ENCODE data around the gene MCUR1.
A peak's percentile ranks its signal among the peaks of the same experiment; 100 is the strongest.

Gene MCUR1

DNA sequence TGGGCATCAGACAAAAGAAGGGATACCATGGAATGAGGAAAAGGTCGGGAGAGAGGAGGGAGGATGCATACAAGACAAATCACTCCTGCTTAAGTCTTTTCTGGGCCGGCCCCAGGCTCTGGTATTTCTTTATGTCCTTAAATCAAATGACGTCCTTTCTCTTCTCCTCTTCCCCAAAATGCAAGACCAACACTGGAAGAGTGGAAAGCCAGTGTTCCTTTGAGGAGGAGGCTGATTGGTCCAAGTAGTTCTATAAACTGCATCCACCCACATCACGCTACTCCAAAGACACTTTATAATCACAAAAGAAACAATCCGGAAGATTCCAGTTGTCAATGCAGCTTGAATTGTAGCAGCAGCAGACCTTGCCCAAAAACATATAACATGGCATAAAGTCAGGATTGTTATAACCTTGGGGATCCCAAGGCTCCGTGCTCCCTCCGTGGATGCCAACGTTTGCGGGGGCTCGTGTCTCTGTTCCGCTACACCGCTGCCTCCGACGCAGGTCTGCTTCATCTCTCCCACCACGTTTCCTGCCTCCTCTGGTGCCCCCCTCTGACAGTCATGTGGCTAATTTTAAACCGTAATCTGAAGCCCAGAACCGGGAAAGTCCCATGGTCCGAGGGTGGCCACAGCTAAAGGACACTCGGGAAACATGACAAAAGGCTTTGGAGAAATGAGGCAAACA lies 47.1 kb downstream of the MCUR1 start:
- DNase-seq = peak in 1 of 2 donors; percentile 13
- Histone ChIP-seq H2BK5ac (ENCODE audit: low read depth, low read length, poor library complexity) (no peak overlapping the region), H4K8ac (ENCODE audit: low read depth, low read length) (no peak overlapping the region), H3K23ac (ENCODE audit: low read length) (no peak overlapping the region), H3K27me3 (ENCODE audit: insufficient read depth, low read length) (no peaks in the 10 kb centered on the region), H3K79me2 (ENCODE audit: control insufficient read depth, insufficient read depth, low read length, poor library complexity) (no peaks in the 10 kb centered on the region), H3K27ac (ENCODE audit: low read depth, low read length) (no peak overlapping the region), H2BK120ac (ENCODE audit: insufficient read depth, low read length, poor library complexity) (no peak overlapping the region), H3K4me2 (ENCODE audit: low read length) (no peak overlapping the region), H3K36me3 (ENCODE audit: control insufficient read depth in 1 of 2, insufficient read depth in 2 of 2, low read length in 2 of 2) (no peaks in the 10 kb centered on the region), H3K79me1 (ENCODE audit: low read length) (no peaks in the 10 kb centered on the region), H3K9me3 (ENCODE audit: insufficient read depth, low read depth, low read length) (peaks cover 4% of the 10 kb centered on the region), H3K14ac (ENCODE audit: low read length) (no peak overlapping the region), H2AFZ (ENCODE audit: insufficient read depth, low read length, poor library complexity) (no peak overlapping the region), H4K91ac (ENCODE audit: low read depth, low read length) (peak overlapping the region; percentile 10), H2BK12ac (ENCODE audit: low read length) (peak overlapping the region; percentile 71), H2AK5ac (ENCODE audit: low read length) (no peak overlapping the region), H3K4me1 (ENCODE audit: control insufficient read depth in 1 of 2, insufficient read depth in 2 of 2, low read length in 2 of 2) (peaks cover 8 to 14% of the 10 kb centered on the region in 2 experiments), H3K4me3 (ENCODE audit: low read depth, low read length) (no peak overlapping the region), H3K18ac (ENCODE audit: low read length) (peak overlapping the region; percentile 63), H3K4ac (ENCODE audit: low read depth, low read length) (no peak overlapping the region), H3K9ac (ENCODE audit: low read length) (no peak overlapping the region), H4K12ac (ENCODE audit: low read depth, low read length) (no peak overlapping the region)
- no CpG with 5 or more reads among the region's 19 CpGs for WGBS (ENCODE audit: extremely low coverage, insufficient coverage, insufficient read length)

DNA sequence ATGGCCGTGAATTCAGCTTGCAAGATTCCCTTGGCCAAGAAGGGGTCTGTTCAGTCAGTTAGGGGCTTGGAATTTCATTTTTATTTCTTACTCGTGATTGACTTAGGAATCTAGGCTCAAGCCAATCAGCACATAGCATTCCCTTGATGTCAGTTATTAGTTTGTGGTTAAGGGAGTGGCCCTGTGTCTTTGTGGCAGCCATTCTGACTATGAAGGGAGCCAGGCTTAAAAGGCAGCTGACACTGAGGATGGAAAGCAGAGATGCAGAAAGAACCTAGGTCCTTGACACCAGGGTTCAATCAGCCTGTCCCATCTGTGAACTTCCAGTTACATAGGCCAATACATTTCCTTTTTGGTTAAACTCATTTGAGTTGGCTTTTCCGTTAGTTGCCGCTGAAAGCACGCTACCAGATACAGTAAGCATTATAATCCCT lies 48.1 kb downstream of the MCUR1 start:
- Histone ChIP-seq H3K4me3 (ENCODE audit: low read depth, low read length) (no peak overlapping the region), H4K12ac (ENCODE audit: low read depth, low read length) (no peak overlapping the region), H3K18ac (ENCODE audit: low read length) (no peak overlapping the region), H4K91ac (ENCODE audit: low read depth, low read length) (no peak overlapping the region), H3K4me1 (ENCODE audit: control insufficient read depth in 1 of 2, insufficient read depth in 2 of 2, low read length in 2 of 2) (peaks cover 8 to 14% of the 10 kb centered on the region in 2 experiments), H3K9me3 (ENCODE audit: insufficient read depth, low read depth, low read length) (peaks cover 4% of the 10 kb centered on the region), H3K27me3 (ENCODE audit: insufficient read depth, low read length) (no peaks in the 10 kb centered on the region), H2AFZ (ENCODE audit: insufficient read depth, low read length, poor library complexity) (no peak overlapping the region), H2BK12ac (ENCODE audit: low read length) (no peak overlapping the region), H3K36me3 (ENCODE audit: control insufficient read depth in 1 of 2, insufficient read depth in 2 of 2, low read length in 2 of 2) (no peaks in the 10 kb centered on the region), H3K79me2 (ENCODE audit: control insufficient read depth, insufficient read depth, low read length, poor library complexity) (no peaks in the 10 kb centered on the region), H3K4ac (ENCODE audit: low read depth, low read length) (no peak overlapping the region), H2BK5ac (ENCODE audit: low read depth, low read length, poor library complexity) (no peak overlapping the region), H3K23ac (ENCODE audit: low read length) (no peak overlapping the region), H2BK120ac (ENCODE audit: insufficient read depth, low read length, poor library complexity) (no peak overlapping the region), H2AK5ac (ENCODE audit: low read length) (no peak overlapping the region), H3K14ac (ENCODE audit: low read length) (no peak overlapping the region), H4K8ac (ENCODE audit: low read depth, low read length) (no peak overlapping the region), H3K9ac (ENCODE audit: low read length) (no peak overlapping the region), H3K79me1 (ENCODE audit: low read length) (no peaks in the 10 kb centered on the region), H3K4me2 (ENCODE audit: low read length) (peak overlapping the region; percentile 54), H3K27ac (ENCODE audit: low read depth, low read length) (peak overlapping the region; percentile 65)
- WGBS (ENCODE audit: extremely low coverage, insufficient coverage, insufficient read length) = no CpG with 5 or more reads among the region's 5 CpGs
- peak in 1 of 2 donors; percentile 27 for DNase-seq

DNA sequence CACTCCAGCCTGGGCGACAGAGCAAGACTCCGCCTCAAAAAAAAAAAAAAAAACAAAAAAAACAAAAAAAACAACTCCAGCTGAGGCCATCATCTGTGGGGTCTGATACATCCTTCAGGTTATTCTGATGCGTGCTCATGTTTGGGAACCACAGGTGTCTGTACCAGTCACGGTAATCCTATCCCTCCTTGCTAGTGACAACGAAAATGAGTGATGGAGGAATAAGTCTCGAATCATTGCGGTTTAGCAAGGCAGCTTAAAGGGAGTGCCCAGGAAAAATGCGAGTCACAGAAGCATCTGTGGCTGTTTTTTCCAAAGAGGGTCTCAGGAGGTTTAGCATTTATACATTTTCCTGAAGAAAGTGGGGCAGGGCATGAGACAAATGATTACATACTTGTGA lies 48.8 kb downstream of the MCUR1 start:
- H3K4me2 ChIP-seq (ENCODE audit: low read length) = peak overlapping the region; percentile 54
- H3K4me1 ChIP-seq (ENCODE audit: control insufficient read depth in 1 of 2, insufficient read depth in 2 of 2, low read length in 2 of 2) = peaks cover 8 to 14% of the 10 kb centered on the region in 2 experiments

DNA sequence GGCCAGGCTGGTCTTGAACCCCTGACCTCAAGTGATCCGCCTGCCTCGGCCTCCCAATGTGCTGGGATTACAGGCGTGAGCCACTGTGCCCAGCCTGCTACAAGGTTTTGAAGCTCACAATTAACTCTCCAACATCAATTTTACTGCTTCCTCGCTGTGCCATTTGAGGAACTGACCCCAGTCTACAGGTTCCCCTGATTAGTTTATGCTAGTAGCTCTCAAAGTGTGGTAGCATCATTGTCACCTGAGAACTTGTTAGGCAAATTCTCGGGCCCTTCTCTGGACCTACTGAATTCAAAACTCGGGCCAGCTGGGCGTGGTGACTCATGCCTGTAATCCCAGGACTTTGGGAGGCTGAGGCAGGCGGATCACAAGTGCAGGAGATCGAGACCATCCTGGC lies 49.4 kb downstream of the MCUR1 start:
- no peak overlapping the region for H4K91ac ChIP-seq (ENCODE audit: low read depth, low read length)
- H3K4ac ChIP-seq (ENCODE audit: low read depth, low read length) = no peak overlapping the region
- no peak for DNase-seq
- H2BK5ac ChIP-seq (ENCODE audit: low read depth, low read length, poor library complexity) = no peak overlapping the region
- no peaks in the 10 kb centered on the region for H3K79me2 ChIP-seq (ENCODE audit: control insufficient read depth, insufficient read depth, low read length, poor library complexity)
- H3K36me3 ChIP-seq (ENCODE audit: control insufficient read depth in 1 of 2, insufficient read depth in 2 of 2, low read length in 2 of 2) = no peaks in the 10 kb centered on the region
- H3K14ac ChIP-seq (ENCODE audit: low read length) = no peak overlapping the region
- no peak overlapping the region for H2BK12ac ChIP-seq (ENCODE audit: low read length)
- H3K4me2 ChIP-seq (ENCODE audit: low read length) = no peak overlapping the region
- no CpG with 5 or more reads among the region's 9 CpGs for WGBS (ENCODE audit: extremely low coverage, insufficient coverage, insufficient read length)
- H2AFZ ChIP-seq (ENCODE audit: insufficient read depth, low read length, poor library complexity) = no peak overlapping the region
- no peak overlapping the region for H3K18ac ChIP-seq (ENCODE audit: low read length)
- no peak overlapping the region for H2BK120ac ChIP-seq (ENCODE audit: insufficient read depth, low read length, poor library complexity)
- H3K9ac ChIP-seq (ENCODE audit: low read length) = no peak overlapping the region
- no peaks in the 10 kb centered on the region for H3K79me1 ChIP-seq (ENCODE audit: low read length)
- no peak overlapping the region for H3K27ac ChIP-seq (ENCODE audit: low read depth, low read length)
- peaks cover 4% of the 10 kb centered on the region for H3K9me3 ChIP-seq (ENCODE audit: insufficient read depth, low read depth, low read length)
- H3K27me3 ChIP-seq (ENCODE audit: insufficient read depth, low read length) = no peaks in the 10 kb centered on the region
- peaks cover 8 to 14% of the 10 kb centered on the region in 2 experiments for H3K4me1 ChIP-seq (ENCODE audit: control insufficient read depth in 1 of 2, insufficient read depth in 2 of 2, low read length in 2 of 2)
- H4K8ac ChIP-seq (ENCODE audit: low read depth, low read length) = no peak overlapping the region
- no peak overlapping the region for H4K12ac ChIP-seq (ENCODE audit: low read depth, low read length)
- H3K23ac ChIP-seq (ENCODE audit: low read length) = no peak overlapping the region
- H3K4me3 ChIP-seq (ENCODE audit: low read depth, low read length) = no peak overlapping the region
- no peak overlapping the region for H2AK5ac ChIP-seq (ENCODE audit: low read length)

More for the DNA sequence above, 48.8 kb downstream of the MCUR1 start:
- no peak for DNase-seq
- no peaks in the 10 kb centered on the region for H3K79me2 ChIP-seq (ENCODE audit: control insufficient read depth, insufficient read depth, low read length, poor library complexity)
- H4K91ac ChIP-seq (ENCODE audit: low read depth, low read length) = no peak overlapping the region
- H2AFZ ChIP-seq (ENCODE audit: insufficient read depth, low read length, poor library complexity) = no peak overlapping the region
- H3K36me3 ChIP-seq (ENCODE audit: control insufficient read depth in 1 of 2, insufficient read depth in 2 of 2, low read length in 2 of 2) = no peaks in the 10 kb centered on the region
- H2AK5ac ChIP-seq (ENCODE audit: low read length) = no peak overlapping the region
- no peak overlapping the region for H2BK120ac ChIP-seq (ENCODE audit: insufficient read depth, low read length, poor library complexity)
- no peak overlapping the region for H3K23ac ChIP-seq (ENCODE audit: low read length)
- WGBS (ENCODE audit: extremely low coverage, insufficient coverage, insufficient read length) = no CpG with 5 or more reads among the region's 8 CpGs
- H4K12ac ChIP-seq (ENCODE audit: low read depth, low read length) = no peak overlapping the region
- peak overlapping the region; percentile 65 for H3K27ac ChIP-seq (ENCODE audit: low read depth, low read length)
- no peaks in the 10 kb centered on the region for H3K79me1 ChIP-seq (ENCODE audit: low read length)
- no peak overlapping the region for H3K4ac ChIP-seq (ENCODE audit: low read depth, low read length)
- H4K8ac ChIP-seq (ENCODE audit: low read depth, low read length) = no peak overlapping the region
- no peak overlapping the region for H3K18ac ChIP-seq (ENCODE audit: low read length)
- no peak overlapping the region for H2BK12ac ChIP-seq (ENCODE audit: low read length)
- H2BK5ac ChIP-seq (ENCODE audit: low read depth, low read length, poor library complexity) = no peak overlapping the region
- H3K4me3 ChIP-seq (ENCODE audit: low read depth, low read length) = no peak overlapping the region
- peaks cover 4% of the 10 kb centered on the region for H3K9me3 ChIP-seq (ENCODE audit: insufficient read depth, low read depth, low read length)
- H3K27me3 ChIP-seq (ENCODE audit: insufficient read depth, low read length) = no peaks in the 10 kb centered on the region
- H3K9ac ChIP-seq (ENCODE audit: low read length) = no peak overlapping the region
- no peak overlapping the region for H3K14ac ChIP-seq (ENCODE audit: low read length)

Measured in trophoblast cell (in vitro differentiated cells and primary cell).